ENCODE data around the gene IFNLR1. TPM values are rescaled to one million over a fixed set of nuclear protein-coding genes. Genes with fewer than 3 reads are reported as not detected.

The IFNLR1 gene
- total RNA-seq, 1 donor from 2014 or later: 5.6 TPM

Other genes with a start within 250 kb of the IFNLR1 start
- gene PNRC2, start 227.5 kb downstream of the IFNLR1 start, total RNA-seq: 140 TPM in 2 replicates
- gene SRSF10, start 207.0 kb downstream of the IFNLR1 start, total RNA-seq: 236 and 247 TPM in 2 replicates
- gene MYOM3, start 75.2 kb downstream of the IFNLR1 start, total RNA-seq: not detected in 2 replicates
- gene IL22RA1, start 44.1 kb downstream of the IFNLR1 start, total RNA-seq: not detected in 2 replicates
- gene GRHL3, start 132.1 kb upstream of the IFNLR1 start, total RNA-seq: not detected in 2 replicates
- 3.8 and 5.0 TPM in 2 replicates for gene STPG1, start 226.5 kb upstream of the IFNLR1 start, total RNA-seq
- 25.1 and 26.3 TPM in 2 replicates for gene NIPAL3, start 228.5 kb upstream of the IFNLR1 start, total RNA-seq

Data from activated CD4-positive, alpha-beta T cell treated with anti-CD3 and anti-CD28 coated beads, Interleukin-2, amount 10 ng/mL, durations not matched to agents 24 days and 14 days (primary cell).